Measurements from ENCODE around the gene HPCAL1.

Gene HPCAL1

DNA sequence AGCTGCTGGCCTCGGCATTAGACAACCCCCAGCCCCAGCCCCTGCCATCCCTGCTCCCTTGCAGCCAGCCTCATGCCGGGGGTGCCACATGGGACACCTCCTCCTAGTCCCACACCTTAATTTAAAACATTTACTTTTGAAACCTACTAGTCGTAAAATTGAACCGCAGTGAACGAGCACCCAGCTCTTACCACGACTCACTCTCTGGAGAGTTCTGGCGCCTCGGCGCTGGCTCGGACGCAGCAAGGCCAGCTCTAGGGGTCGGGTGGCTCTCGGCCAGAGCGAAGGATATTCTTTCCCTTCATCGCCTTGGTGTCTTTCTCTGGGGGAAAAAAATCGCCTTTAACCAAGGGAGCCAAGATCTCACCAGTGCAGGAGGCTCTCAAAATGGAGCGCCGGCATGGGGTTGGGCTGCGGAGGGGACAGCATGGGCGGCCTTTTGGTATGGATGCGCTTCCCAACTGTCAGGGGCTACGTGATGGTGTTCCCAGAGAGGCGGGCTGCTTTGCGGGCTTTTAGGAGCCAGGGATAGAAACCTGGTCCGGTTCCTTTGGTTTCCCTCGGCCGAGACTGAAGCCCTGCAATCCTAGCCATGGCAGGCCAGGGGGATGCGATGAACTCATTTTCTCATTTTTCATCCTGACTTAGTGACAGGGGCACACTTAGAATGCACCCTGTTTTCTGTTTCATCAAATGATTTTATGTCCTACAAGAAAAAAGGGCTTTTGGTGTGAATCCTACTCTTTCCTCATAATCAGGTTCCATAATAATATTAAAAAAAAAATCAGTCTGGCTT lies 2.0 kb downstream of the HPCAL1 start:
- no peak for DNase-seq

DNA sequence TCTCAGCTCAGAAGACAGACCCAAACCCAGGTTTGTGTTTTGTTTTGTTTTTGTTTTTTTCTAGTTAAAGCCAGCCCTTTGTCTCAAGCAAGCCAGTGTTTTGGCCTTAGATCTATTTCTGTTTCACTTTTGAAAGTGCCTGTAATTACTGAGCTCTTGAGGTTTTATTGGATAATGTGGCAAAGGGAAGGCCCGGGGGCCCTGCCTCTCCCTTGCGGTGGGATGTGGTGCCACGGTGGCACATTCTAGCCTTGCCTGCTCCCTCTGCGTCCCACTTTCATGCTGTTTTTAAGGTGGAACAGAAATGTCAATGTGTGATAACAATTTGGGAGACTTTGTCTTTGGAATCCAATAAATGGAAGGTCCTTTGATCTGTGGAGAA lies 2.5 kb downstream of the HPCAL1 start:
- no peak for DNase-seq

DNA sequence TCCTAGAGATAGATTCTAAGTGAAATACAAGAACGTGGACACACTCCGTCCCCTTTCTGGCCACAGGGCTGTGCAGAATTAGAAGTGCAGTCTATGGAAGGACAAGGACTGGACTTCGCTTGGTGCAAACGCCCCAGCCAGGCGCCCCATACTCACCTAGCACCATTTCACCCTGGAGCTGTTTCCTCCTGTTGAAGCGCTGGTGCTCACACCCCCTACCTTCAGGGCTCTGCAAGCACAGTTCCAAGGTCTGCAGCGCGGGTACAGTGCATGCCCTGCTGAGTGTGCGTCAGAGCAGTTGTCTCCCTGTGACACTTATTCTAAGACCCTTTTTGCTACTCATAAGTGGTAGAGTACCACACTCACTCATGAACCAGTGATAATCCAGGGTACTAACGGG lies 3.0 kb downstream of the HPCAL1 start:
- DNase-seq, result no peak

DNA sequence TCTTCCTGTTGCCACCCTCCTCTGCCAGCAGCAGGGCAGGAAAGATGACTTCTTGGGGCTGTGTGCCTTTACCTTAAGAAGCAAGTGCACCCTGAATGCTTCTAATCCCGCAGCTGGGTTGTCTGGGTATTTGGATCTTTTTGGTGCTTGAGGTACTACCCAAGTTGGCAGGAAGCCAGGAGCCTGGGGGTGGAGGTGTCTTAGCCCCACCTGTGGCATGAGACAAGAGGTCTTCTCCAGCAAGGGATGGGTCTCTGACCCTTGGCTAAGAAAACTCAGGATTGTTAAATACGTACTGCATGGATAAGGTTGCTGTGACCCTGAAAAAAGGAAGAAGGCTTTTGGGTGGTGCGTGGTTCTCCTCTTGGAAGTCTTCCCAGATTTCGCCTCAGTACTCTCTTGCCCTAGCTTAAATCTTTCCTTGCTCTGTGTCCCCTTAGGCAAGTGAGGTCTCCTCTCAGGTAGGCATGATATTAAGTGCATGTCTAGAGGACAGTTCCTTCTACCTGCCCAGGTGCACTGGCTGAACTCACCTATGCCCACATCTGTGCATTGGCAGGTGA lies 4.3 kb downstream of the HPCAL1 start:
- DNase-seq, result no peak

DNA sequence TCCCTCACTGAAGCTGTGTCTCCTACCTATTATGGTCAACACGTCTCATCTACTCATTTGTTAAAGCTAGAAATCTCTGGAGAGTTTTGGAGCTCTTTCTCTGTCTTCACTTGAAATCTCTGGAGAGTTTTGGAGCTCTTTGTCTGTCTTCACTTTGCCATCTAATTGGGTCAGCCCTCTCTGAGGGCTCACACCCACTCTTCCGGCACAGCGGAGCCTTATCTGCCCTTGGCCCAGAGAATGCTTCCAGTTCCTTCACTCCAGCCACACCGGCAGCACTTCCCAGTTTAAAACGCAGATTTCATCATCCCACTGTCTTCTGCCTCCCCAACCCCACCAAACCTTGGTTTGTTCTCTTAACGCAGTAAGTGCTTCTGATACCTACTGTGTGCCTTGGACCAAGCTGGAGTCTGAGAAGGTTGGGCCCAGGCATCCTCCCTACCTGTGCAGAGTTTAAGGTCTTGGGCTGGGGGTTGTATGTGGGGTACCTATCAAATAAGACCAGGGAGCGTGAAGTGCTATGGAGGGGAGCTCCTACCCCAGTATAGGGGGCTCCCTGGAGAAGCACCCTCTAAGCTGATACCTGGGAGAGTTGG lies 5.0 kb downstream of the HPCAL1 start:
- no peak for DNase-seq

DNA sequence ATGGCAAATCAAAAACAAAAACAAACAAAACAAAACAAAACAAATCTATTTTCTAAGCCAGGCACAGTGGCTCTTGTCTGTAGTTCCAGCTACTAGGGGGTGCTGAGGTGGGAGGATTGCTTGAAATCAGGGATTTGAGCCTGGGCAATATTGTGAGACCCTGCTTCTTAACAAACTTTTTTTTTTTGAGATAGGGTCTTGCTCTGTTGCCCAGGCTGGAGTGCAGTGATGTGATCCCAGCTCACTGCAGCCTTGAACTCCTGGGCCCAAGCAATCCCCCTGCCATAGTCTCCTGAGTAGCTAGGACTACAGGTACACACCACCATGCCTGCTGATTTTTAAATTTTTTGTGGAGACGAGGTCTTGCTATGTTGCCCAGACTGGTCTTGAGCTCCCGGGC lies 6.2 kb downstream of the HPCAL1 start:
- no peak for DNase-seq

DNA sequence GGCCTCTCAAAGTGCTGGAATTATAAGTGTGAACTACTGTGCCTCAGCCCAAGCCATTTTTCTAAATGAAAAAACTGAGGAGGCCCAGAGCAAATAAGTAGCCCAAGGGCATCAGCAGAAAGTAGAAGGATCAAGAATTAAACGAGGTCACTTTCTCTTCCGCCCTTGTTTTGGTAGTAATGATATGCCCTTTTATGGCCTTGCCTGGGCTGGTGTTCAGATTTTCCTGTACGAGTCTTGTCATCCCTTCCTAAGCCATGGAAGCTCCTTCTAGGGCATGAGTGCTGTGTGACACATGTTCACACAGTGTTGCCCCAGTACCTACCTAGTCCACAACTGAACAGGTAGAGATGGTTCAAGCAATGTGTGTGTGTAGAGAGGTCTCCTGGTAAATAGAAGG lies 6.6 kb downstream of the HPCAL1 start:
- DNase-seq, result no peak

DNA sequence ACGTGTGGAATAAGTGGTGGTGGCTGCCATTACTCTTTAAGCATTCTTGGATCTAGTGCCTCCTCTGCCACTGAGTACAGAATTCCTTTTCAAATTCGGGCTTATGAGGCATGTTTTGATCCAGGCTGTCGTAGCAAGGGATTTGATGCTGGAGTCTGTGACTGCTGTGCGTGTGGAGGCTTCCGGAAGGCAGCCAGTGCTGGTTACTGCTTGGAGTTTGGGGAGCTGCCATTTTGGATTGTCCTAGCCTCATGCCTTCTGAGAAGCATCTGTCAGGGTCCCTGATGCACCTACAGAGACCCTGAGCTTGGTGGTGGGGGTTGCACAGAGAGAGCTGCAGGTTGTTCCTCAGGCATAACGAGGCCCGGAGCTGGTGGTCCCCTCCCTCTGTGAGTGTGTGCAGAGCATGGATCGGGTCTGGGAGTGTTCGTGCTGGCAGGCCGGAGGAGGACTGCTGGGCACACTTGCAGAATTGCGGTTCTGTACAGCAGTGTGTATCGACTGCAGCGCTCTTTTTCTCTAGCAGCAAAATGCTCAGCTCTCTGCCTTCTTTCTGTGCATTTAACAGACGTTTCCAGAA lies 7.7 kb downstream of the HPCAL1 start:
- DNase-seq, result no peak

DNA sequence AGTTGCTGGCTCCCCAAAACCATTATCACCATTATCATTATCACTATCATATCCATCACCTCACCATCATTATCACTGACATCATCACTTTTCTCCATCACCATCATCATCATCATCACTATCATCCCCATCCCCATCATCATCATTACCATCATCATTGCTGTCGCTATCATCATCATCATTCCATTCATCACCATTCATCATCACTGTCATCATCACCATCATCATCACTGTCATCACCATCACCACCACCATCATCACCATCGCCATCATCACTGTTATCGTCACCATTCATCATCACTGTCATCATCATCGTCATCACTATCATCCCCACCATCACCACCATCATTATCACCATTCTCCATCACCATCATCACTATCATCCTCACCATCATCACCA lies 9.0 kb downstream of the HPCAL1 start:
- DNase-seq, result no peak

DNA sequence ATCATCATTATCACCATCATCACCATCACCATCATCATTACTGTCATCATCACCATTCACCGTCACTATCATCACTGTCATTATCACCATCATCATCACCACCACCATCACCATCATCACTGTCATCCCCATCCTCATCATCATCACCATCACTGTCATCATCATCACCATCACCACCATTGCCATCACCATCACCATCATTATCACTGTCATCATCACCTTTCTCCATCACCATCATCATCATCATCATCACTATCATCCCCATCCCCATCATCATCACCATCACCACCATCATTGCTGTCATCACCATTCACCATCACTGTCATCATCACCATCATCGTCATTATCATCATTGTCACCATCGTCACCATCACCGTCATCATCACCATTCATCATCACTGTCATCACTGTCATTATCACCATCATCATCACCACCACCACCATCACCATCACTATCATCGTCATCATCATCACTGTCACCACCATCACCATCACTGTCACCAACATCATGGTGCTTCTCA lies 9.8 kb downstream of the HPCAL1 start:
- no peak for DNase-seq

DNA sequence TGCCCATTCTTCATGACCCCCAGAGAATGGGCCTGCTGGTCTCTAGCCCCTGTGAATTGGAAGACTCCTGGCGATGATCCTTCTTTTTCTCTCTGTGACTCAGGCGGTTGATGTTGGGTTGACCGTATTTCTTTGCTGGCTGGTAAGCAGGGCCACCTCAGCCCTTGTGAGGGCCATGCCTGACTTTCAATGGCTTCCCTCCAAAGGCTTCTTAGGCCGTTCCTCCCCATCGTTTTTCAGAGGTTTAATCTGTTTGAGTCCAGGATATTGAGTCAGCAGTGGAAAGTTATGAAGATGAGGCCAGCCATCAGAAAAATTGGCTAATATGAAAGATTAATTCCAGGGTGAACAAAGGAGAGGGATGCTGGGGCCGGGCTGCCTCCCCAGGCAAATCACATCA lies 13.6 kb downstream of the HPCAL1 start:
- DNase-seq, result no peak

DNA sequence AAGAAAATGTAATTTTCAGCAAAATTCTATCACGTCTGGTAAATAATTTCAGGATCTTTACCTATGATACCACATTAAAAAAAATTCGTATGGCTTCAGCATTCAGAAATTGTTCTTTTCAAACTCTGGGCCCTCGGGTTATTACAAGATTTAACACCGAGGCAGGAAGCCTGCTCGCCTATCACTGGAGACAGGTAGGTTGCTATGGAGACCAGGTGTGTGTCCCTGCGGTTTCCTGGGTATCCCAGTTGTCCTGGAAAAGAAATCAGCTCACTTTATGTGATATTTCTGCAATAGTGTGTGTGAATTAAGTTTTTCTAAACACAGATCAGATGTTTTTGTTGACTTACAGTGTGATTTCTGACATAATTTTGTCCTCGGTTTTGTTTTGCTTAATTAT lies 14.2 kb downstream of the HPCAL1 start:
- DNase-seq, result no peak

DNA sequence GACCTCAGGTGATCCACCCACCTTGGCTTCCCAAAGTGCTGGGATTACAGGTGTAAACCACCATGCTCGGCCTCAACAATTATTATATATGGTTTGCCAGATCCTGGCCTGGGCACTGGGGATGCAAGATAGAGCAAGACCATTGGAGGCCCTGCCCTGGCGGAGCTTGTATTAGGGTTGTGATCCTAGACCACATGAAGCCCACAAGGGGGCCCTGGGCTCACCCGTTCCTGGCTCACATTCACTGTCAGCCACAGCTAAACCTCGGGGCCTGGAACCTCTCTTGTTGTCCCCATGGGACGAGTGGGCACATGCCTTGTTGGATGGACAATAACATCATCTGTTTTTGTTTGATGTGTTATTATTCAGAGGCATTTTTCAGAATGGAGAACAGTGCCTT lies 14.9 kb downstream of the HPCAL1 start:
- no peak for DNase-seq

DNA sequence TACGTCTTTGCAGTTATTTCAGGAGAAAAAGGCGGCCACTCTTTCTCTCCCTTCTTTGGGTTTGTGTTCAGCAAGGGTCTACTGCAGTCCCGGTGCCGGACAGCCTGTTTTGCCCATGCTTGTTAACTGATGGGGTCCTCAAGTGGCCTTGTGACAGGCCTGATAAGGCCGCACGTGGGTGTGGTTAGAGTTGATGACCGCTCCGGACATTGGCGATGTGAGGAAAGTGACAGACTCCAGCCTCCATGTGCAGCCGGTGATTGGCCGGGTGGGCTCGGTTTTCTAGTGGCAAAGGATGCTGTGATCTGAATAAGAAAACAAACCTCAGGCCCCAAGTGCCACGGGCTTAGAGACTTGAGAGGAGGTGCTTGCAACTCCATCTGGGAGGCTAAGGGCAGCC lies 15.6 kb downstream of the HPCAL1 start:
- DNase-seq, result no peak

DNA sequence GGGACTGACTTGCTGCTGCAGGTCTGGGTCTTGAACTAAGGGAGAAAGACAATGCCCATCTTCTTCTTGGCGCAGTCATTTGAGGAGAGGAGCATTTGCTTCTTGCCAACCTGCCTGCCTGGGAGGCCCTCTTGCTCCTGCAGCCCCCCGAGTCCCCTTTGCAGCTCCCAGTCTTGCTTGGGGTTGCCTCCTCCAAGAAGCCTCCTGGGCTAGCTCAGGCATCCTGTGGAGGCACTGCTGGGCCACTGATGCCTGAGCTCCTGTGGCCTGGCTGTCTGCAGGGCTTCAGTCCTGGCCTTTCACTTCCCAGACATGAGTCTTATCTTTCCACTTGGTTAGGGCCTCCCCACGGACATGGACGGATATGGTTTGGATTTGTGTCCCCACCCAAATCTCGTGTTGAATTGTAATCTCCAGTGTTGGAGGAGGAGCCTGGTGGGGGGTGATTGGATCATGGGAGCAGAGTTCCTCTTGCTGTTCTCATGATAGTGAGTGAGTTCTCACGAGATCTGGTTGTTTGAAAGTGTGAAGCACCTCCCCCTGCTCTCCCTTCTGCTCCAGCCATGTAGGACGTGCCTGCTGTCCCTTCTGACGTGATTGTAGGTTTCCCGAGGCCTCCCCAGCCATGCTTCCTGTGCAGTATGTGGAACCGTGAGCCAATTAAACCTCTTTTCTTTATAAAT lies 17.3 kb downstream of the HPCAL1 start:
- DNase-seq, result no peak

DNA sequence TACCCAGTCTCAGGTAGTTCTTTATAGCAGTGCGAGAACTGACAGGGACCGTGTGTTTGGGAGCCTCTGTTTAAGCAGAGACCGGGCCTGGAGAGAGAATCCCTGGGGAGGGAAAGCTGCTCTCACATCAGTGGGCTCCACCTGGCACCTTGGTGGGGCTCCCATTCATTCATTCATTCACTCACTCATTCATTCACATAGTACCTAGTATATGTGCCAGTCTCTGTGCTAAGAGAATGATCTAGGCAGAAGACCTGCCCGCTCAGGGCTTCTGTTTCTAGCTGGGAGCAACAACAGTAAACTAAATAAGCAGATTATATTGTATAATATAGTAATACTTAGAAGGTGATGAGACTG lies 17.8 kb downstream of the HPCAL1 start:
- DNase-seq, result no peak

DNA sequence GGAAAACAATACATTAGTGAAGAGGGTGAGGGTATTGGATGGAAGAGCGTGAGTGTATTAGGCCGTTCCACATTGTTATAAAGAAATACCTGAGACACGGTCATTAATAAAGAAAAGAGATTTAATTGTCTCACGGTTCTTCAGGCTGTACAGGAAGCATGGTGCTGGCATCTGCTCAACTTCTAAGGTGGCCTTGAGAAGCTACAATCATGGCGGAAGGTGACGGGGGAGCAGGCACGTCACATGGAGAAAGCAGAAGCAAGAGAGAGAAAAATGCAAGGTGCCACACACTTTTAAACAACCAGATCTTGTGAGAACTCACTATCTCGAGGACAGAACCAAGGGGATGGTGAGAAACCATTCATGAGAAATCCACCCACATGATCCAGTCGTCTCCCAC lies 18.2 kb downstream of the HPCAL1 start:
- DNase-seq, result no peak

DNA sequence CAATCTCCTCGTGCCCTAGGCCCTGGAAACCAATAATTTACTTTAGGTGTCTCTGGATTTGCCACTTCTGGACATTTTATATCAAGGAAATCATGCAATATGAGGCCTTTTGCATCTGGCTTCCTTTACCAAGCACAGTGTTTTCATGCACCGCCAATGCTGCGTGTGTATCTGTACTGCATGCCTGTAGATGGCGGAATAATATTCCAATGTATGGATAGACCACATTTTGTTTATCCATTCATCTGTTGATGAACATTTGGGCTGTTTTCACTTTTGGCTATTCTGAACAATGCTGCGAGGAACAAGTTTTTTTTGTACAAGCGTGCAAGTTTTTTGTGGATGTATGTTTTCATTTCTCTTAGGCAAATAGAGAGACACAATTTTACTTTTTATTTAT lies 18.9 kb downstream of the HPCAL1 start:
- no peak for DNase-seq

DNA sequence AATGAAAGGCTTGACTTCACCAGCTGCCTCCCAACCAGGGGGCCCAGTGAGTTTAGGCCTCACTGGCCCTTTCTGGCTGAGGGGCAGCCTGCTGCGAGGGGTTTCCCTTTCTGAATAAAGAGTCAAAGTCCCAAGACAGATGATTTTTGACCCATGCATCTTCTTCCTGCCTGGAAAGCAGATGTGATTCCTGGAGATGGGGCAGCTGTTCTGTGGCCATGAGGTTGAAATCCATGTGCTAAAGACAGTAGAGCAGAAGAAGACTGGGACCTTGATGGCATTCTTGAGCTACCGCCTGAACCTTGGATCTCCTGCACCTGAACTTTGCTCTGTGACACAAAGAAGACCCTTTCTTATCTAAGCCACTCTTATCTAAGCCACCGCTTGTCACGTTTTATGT lies 19.8 kb downstream of the HPCAL1 start:
- DNase-seq, result no peak

DNA sequence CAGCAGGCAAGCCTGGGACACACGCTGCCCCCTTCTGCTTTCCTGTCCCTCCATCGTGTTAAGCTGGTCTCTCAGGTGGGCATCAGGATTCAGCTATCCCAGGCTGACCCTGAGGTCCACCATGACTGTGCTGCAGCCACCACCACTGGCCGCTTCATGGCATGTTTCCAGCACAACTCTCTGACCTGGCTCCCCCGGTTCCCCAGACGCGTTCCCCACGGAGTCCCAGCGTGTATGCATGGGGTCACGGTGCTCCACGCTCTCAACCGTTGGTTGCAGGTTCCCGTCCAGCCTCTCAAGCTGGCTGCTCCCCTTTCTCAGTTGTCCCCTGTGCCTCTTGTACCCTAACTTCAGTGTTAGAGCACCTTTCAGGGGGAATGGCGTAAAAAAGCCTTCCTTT lies 20.3 kb downstream of the HPCAL1 start:
- DNase-seq, result no peak

DNA sequence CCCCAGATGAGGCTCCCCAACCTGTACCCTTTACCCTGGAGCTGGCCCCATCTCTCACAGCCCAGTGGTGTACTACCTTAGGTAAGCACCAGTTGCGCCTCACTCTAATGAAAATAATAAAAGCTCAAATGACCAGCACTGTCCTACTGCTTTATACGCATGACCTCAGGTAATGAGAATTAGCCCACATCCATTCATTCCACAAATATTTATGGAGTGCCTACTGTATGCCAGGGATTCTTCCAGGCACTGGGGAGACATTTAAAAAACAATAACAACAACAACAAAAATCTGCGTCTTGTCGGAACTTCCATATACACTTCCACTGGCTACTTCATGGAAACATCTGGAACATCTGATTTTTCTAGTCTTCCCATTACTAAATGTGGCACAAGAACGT lies 20.8 kb downstream of the HPCAL1 start:
- no peak for DNase-seq

DNA sequence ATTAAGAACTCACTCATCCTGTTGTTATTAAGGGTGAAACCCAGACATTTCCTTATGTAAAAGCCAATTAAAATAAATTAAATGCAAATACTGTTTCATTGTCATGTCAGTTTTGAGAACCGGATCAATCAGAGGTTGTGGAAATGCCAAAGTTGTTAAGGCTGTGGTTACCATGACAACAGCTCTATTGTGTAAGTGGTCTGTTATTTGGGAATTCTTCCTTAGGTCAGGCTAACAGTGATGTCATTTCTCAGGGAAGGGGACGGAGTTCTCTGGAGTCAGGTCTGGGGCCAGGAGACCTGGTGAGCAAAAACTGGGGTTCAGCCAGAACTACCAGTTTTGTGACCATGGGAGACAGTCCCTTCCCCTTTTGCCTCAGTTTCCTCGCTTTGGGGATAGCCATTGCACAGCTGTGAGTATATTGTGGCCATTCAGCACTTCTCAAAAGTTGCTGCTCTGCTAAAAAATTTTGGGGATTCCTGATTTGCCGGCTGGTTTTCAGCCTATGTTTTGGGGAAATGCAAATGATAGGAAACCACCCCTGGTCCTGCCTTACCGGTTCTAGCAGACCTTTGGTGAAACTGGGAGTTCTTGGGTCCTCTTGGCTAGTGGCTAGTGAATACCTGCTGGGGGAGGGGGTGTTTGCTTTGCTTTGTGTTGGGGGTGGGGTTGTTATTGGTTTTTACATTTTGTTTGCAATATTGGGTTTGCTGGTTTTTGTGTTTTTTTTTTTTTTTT lies 21.6 kb downstream of the HPCAL1 start:
- no peak for DNase-seq

Measured in SIG-M5 (cell line).